Prostate gland (tissue), 2 donors: ENCODE measurements around the gene IFNL3.

Experiments used
- POLR2A ChIP-seq: fragments of 450-650 bp; IDR thresholded peaks from one replicate; pipeline ENCODE4 v1.6.1; 2016; ENCODE audit warnings: antibody characterized with exemption, mild to moderate bottlenecking
- POLR2AphosphoS5 ChIP-seq: sonication (generic); formaldehyde crosslinking; IDR thresholded peaks from one replicate; pipeline ENCODE4 v1.6.1; 2017; ENCODE audit warnings: antibody characterized with exemption
- TF ChIP-seq, protein P1 (sequence below), 4 experiments: fragments of 200-600 bp in 2 of 4; fragments of 450-650 bp in 2 of 4; sonication (generic) in 2 of 4; IDR thresholded peaks; 1 replicate in 3 of 4; 2 replicates in 1 of 4; pipeline ENCODE4 v1.5.1; 2016 to 2019; ENCODE audit warnings: antibody characterized with exemption in 4 of 4, mild to moderate bottlenecking in 2 of 4, moderate library complexity in 2 of 4

GRCh38 chr19:39211731-39212374 lies 33.0 kb downstream of the IFNL3 start:
- TF ChIP-seq POLR2AphosphoS5 (no peak), POLR2A (no peak)
- TF ChIP-seq, protein P1, sequence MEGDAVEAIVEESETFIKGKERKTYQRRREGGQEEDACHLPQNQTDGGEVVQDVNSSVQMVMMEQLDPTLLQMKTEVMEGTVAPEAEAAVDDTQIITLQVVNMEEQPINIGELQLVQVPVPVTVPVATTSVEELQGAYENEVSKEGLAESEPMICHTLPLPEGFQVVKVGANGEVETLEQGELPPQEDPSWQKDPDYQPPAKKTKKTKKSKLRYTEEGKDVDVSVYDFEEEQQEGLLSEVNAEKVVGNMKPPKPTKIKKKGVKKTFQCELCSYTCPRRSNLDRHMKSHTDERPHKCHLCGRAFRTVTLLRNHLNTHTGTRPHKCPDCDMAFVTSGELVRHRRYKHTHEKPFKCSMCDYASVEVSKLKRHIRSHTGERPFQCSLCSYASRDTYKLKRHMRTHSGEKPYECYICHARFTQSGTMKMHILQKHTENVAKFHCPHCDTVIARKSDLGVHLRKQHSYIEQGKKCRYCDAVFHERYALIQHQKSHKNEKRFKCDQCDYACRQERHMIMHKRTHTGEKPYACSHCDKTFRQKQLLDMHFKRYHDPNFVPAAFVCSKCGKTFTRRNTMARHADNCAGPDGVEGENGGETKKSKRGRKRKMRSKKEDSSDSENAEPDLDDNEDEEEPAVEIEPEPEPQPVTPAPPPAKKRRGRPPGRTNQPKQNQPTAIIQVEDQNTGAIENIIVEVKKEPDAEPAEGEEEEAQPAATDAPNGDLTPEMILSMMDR (IDR thresholded peaks at IDR 0.05) = no peak
